ENCODE data around the gene LIN7B. TPM values are rescaled to one million over a fixed set of nuclear protein-coding genes. Genes with fewer than 3 reads are reported as not detected.

LIN7B gene
- total RNA-seq, 4 donors from 2014 or later, result 6.6 to 9.0 (median 7.1) TPM; not detected in 1

DNA sequence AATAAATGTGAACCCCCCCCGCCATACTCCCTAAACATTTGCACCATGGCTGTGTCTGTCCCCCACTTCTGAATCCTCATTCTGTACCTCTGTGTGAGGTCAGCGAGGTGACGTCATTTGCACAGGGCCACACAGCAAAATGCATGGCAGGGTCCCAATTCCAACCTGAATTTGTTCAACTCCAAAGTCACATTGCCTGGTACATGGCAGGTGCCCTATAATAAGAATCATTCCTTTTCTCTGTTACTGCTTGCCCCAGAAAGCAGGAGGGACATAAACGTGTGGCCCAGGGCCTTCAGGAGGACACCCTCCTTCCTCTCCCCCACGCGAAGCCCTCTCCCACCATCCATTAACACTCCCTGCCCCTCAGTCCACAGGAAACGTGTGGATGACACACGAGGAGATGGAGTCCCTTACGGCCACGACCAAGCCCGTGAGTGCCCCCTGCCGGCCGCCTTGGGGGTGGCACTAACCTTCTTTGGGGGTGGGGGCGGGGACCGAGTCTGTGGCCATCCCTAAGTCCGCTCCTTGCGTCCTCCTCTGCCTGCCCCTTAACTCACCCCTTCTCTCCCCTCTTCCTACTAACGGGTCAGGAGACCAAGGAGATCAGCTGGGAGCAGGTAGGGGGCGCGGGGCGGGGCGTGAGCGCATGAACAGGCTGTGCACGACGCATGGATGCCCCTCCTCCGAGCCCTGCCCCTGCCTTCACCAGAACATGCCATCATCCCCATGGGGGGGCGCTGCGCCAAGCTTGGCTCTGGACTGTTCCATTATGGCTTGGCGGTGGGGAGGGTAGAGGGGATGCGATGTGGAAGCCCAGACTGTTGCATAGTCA, 31.6 kb downstream of the LIN7B start:
- TF ChIP-seq, protein P1, sequence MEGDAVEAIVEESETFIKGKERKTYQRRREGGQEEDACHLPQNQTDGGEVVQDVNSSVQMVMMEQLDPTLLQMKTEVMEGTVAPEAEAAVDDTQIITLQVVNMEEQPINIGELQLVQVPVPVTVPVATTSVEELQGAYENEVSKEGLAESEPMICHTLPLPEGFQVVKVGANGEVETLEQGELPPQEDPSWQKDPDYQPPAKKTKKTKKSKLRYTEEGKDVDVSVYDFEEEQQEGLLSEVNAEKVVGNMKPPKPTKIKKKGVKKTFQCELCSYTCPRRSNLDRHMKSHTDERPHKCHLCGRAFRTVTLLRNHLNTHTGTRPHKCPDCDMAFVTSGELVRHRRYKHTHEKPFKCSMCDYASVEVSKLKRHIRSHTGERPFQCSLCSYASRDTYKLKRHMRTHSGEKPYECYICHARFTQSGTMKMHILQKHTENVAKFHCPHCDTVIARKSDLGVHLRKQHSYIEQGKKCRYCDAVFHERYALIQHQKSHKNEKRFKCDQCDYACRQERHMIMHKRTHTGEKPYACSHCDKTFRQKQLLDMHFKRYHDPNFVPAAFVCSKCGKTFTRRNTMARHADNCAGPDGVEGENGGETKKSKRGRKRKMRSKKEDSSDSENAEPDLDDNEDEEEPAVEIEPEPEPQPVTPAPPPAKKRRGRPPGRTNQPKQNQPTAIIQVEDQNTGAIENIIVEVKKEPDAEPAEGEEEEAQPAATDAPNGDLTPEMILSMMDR (IDR thresholded peaks at IDR 0.05; ENCODE audit: low read depth), result no peak

DNA sequence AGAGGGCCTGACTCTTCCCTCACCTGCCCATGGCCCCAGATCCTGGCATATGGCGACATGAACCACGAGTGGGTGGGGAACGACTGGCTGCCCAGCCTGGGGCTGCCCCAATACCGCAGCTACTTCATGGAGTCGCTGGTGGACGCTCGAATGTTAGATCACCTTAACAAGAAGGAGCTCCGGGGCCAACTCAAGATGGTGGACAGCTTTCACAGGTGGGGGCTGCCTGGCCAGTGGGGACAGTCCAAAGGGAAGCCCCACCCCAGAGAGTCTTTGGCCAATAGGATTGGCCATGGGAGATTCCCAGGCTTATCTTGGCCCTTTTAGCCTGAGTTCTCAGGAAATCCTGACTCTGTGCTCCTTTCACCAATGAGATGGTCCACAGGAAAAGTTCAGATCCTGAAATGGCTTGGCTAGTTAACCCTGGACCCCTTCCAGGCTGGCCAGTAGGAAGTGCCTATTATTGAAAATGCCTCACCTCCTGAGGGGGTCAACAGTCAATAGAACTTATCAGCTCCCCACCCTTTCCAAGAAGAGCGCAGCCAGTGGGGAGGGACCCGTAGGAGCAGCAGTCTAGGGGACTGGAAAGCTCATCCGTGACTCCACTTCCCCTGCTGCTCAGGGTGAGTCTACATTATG, 34.0 kb downstream of the LIN7B start:
- TF ChIP-seq, protein P1 (IDR thresholded peaks at IDR 0.05; ENCODE audit: low read depth), result no peak

DNA sequence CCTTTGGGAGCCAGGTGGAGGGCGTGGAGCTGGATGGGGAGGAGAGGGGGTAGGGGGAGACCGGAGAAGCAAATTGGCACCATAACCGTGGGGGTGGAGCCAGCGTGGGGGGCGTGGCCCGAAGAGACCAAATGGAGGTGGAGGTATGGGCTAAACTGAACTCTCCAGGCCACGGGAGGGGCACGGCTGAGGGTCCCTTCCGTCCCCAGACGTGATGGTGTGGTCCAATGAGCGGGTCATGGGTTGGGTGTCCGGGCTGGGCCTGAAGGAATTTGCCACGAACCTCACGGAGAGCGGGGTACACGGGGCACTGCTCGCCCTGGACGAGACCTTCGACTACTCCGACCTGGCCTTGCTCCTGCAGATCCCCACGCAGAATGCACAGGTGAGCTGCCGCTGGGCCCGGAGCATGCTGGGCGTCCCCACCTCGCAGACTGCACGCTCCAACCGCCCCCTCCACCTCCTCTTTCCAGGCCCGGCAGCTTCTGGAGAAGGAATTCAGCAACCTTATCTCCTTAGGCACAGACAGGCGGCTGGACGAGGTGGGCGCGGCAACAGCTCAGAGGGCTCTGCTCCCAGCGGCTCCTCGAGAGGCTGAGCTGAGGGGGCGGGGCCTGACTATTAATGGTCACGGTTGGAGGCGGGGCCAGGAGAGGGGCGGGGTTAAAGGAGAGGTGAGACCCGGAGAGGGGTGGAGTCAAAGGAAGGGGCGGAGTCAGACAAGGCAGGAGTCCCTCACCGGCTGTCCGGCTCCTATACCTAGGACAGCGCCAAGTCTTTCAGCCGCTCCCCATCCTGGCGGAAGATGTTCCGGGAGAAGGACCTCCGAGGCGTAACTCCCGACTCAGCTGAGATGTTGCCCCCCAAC, 34.8 kb downstream of the LIN7B start:
- TF ChIP-seq, protein P1 (IDR thresholded peaks at IDR 0.05; ENCODE audit: low read depth), result no peak

DNA sequence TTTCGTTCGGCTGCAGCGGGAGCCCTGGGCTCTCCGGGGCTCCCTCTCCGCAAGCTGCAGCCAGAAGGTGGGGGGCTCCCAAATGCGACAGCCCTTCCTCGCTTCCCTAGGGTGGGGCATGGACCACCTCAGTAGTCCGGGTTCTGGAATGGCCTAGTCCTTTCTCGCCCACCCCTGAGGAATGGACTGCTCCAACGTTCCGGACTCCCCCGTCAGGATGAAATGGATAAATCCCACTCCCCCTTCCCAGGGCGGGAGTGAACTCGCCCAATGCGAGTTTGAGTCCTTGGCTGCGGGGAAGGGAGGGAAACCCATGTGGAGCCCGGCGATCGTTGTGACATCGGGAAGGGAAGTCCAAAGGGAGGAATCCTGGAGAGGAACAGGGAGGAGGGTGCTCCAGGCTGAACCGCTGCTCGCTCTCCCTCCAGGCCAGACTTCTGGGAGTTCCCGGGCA, 35.5 kb downstream of the LIN7B start:
- TF ChIP-seq, protein P1 (IDR thresholded peaks at IDR 0.05; ENCODE audit: low read depth), result no peak

DNA sequence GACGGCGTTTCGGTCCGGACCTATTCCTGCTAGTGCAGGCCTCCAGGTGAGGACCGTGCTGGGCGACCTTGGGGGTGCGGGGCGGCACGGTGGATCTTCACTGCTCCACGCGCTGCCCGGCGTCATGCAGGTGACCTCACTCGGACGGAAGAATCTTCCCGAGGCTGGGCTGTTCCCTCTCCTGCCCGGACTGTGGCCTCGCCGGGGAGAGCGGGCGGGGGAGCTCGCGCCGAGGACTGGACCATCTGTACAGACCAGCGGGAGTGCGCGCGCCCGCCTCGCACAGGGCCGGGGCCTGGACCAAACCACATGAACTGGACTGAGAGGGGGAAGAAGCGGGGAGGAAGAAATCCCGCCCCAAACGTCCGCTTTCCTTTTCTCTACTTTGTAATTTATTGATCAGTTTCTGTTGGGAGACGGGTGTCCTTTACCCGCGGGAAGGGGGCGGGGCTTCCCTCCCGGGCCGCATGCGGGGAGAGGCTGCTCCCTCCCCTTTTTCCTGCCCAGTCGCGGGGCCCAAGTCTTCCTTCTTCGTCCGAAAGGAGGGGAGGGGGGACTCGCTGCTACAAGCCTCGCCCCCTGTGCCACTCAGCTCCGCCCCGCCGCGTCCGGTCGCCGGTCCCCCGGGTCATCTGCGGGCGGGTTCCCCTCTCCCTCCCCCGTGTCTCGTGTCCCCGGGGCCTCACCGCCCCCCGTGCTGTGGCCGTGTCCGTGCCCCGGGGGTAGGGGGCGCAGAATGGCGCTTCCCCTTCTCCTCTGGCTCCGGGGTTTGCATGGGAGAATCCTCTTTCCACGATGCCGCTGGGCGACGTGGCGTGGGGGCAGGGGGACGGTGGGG, 36.2 kb downstream of the LIN7B start:
- TF ChIP-seq, protein P1 (IDR thresholded peaks at IDR 0.05; ENCODE audit: low read depth), result no peak

DNA sequence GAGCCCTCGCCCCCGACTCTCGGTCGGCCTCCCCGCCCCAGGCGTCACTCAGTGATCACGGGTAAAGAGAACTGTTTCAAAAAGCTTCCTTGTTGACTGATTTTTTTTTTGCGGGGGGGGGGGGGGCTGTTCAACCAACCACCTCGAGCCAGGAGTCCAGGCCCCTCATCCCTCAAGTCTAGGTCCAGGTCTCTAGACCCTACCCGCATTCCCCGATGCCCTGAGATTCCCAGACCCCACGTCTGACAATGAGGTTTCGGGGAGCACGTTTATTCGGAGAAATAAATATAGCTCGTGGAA, 36.7 kb downstream of the LIN7B start:
- TF ChIP-seq, protein P1 (IDR thresholded peaks at IDR 0.05; ENCODE audit: low read depth), result no peak

Measured in subcutaneous adipose tissue (tissue), 4 donors.